ENCODE results near the gene RASA4B. TPM values are rescaled to one million over a fixed set of nuclear protein-coding genes. Genes with fewer than 3 reads are reported as not detected.

Gene RASA4B
- total and polyA plus RNA-seq, 2 experiments from 2014 or later: 3.2 to 9.3 TPM

GRCh38 chr7:102469972-102470825 is 47.4 kb downstream of the RASA4B start:
- Histone ChIP-seq H3K36me3 (replicated peaks; ENCODE audit: insufficient read depth, low read depth) (no peaks in the 10 kb centered on the region), H3K27me3 (no peaks in the 10 kb centered on the region), H3K4me3 (no peak overlapping the region), H2AFZ (no peak overlapping the region), H3K27ac (no peak overlapping the region), H4K20me1 (ENCODE audit: insufficient read depth, poor library complexity, severe bottlenecking) (no peaks in the 10 kb centered on the region), H3K79me2 (no peaks in the 10 kb centered on the region), H3K4me1 (ENCODE audit: insufficient read depth) (no peaks in the 10 kb centered on the region), H3K9me2 (replicated peaks; ENCODE audit: insufficient read depth) (no peaks in the 10 kb centered on the region), H3K4me2 (no peak overlapping the region), H3K9me3 (ENCODE audit: low read depth) (no peaks in the 10 kb centered on the region)
- 86% methylated on average over 20 of the region's 20 CpGs for WGBS (ENCODE audit: low lambda C conversion rate, missing lambda C conversion rate)
- no peak for DNase-seq (ENCODE audit: low spot score)
- no peak for TF ChIP-seq CTCF (IDR thresholded peaks at IDR 0.05; ENCODE audit: poor library complexity)
- TF ChIP-seq EZH2phosphoT487 (IDR thresholded peaks at IDR 0.05; ENCODE audit: low read depth, severe bottlenecking, unreplicated experiment): no peak

- H3K9me2 ChIP-seq (replicated peaks; ENCODE audit: insufficient read depth): no peaks in the 10 kb centered on the region
- no peaks in the 10 kb centered on the region for H3K27me3 ChIP-seq
- H3K4me3 ChIP-seq: no peak overlapping the region
- TF ChIP-seq EZH2phosphoT487 (IDR thresholded peaks at IDR 0.05; ENCODE audit: low read depth, severe bottlenecking, unreplicated experiment) (no peak), EZH2 (IDR thresholded peaks at IDR 0.05; ENCODE audit: borderline replicate concordance) (no peak), CTCF (IDR thresholded peaks at IDR 0.05; ENCODE audit: poor library complexity) (no peak)
- no peaks in the 10 kb centered on the region for H4K20me1 ChIP-seq (ENCODE audit: insufficient read depth, poor library complexity, severe bottlenecking)
- WGBS (ENCODE audit: low lambda C conversion rate, missing lambda C conversion rate): 91% methylated on average over 24 of the region's 24 CpGs
- no peaks in the 10 kb centered on the region for H3K4me1 ChIP-seq (ENCODE audit: insufficient read depth)
- H3K27ac ChIP-seq: no peak overlapping the region
- no peaks in the 10 kb centered on the region for H3K36me3 ChIP-seq (replicated peaks; ENCODE audit: insufficient read depth, low read depth)
- no peak overlapping the region for H3K4me2 ChIP-seq
- H3K9me3 ChIP-seq (ENCODE audit: low read depth): no peaks in the 10 kb centered on the region
- H3K79me2 ChIP-seq: peaks cover 2% of the 10 kb centered on the region
- no peak overlapping the region for H2AFZ ChIP-seq
- no peak for DNase-seq (ENCODE audit: low spot score)
Observed at GRCh38 chr7:102469351-102469971, 48.1 kb downstream of the RASA4B start.

- DNase-seq (ENCODE audit: low spot score): peak; percentile 4
- WGBS (ENCODE audit: low lambda C conversion rate, missing lambda C conversion rate): 94% methylated on average over 26 of the region's 40 CpGs
Observed at GRCh38 chr7:102468478-102469350, 48.9 kb downstream of the RASA4B start.

More at GRCh38 chr7:102468478-102469350, 48.9 kb downstream of the RASA4B start:
- no peak overlapping the region for H2AFZ ChIP-seq
- no peak overlapping the region for H3K4me3 ChIP-seq
- H3K9me2 ChIP-seq (replicated peaks; ENCODE audit: insufficient read depth): no peaks in the 10 kb centered on the region
- no peak overlapping the region for H3K4me2 ChIP-seq
- H3K27me3 ChIP-seq: no peaks in the 10 kb centered on the region
- H3K9me3 ChIP-seq (ENCODE audit: low read depth): no peaks in the 10 kb centered on the region
- H3K4me1 ChIP-seq (ENCODE audit: insufficient read depth): peaks cover 3% of the 10 kb centered on the region
- no peaks in the 10 kb centered on the region for H4K20me1 ChIP-seq (ENCODE audit: insufficient read depth, poor library complexity, severe bottlenecking)
- no peaks in the 10 kb centered on the region for H3K36me3 ChIP-seq (replicated peaks; ENCODE audit: insufficient read depth, low read depth)
- peaks cover 9% of the 10 kb centered on the region for H3K79me2 ChIP-seq
- TF ChIP-seq EZH2phosphoT487 (IDR thresholded peaks at IDR 0.05; ENCODE audit: low read depth, severe bottlenecking, unreplicated experiment) (no peak), EZH2 (IDR thresholded peaks at IDR 0.05; ENCODE audit: borderline replicate concordance) (no peak), CTCF (IDR thresholded peaks at IDR 0.05; ENCODE audit: poor library complexity) (no peak)
- no peak overlapping the region for H3K27ac ChIP-seq
